HepG2 (cell line): ENCODE data around the gene CDH1. TPM values are rescaled to one million over a fixed set of nuclear protein-coding genes. Genes with fewer than 3 reads are reported as not detected.

Experiments
- ATAC-seq: fragments of 200-7000 bp; cut with Tn5 transposase; 3 replicates; pipeline ENCODE4 v1.9.1; 2020; ENCODE audit warnings: mild to moderate bottlenecking, moderate library complexity
- BruUV-seq: library from RNA; stranded (reverse); fragments of 400-500 nt; replicated peaks from 2 replicates; lab custom pipeline; 2021; lab: Mats Ljungman, UMichigan
- CTCF ChIA-PET: fragments of 300-600 bp; formaldehyde crosslinking; extraction: SDS; loops from one replicate; lab custom pipeline; 2021; ENCODE audit warnings: low total read pairs, inconsistent platforms, low intra/inter-chr PET ratio; lab: Yijun Ruan, JAX
- POLR2A ChIA-PET: fragments of 350-600 bp; sonication (Branson Sonifier 250); formaldehyde crosslinking; loops from one replicate; lab custom pipeline; 2020; ENCODE audit warnings: antibody characterized with exemption, inconsistent platforms; lab: Yijun Ruan, JAX
- DNase-seq: peaks from one replicate; pipeline ENCODE4 v3.0.0-alpha.2; 2015; ENCODE audit warnings: low spot score
- FAIRE-seq: peaks from 3 replicates; lab custom pipeline; 2011; peaks lifted over from hg19 to GRCh38; lab: Jason Lieb, UNC
- H2AFZ ChIP-seq: one replicate; pipeline ENCODE4 v1.6.1; 2011; ENCODE audit warnings: low read length, inconsistent platforms
- H3K27ac ChIP-seq: fragments of 300-600 bp; 3 replicates; pipeline ENCODE4 v1.8.0; 2011; ENCODE audit warnings: mixed run types, mild to moderate bottlenecking, mixed read lengths, low read length, inconsistent platforms; ENCODE audit not compliant: insufficient read depth; ENCODE audit errors: extremely low read length
- H3K27me3 ChIP-seq, 2 experiments: fragments of 200-600 bp in 1 of 2; 2 replicates in 1 of 2; 3 replicates in 1 of 2; pipeline versions ENCODE4 v1.6.0 to v1.8.0; 2011; ENCODE audit warnings: low read length in 2 of 2, mild to moderate bottlenecking in 2 of 2, moderate library complexity in 2 of 2, inconsistent platforms in 1 of 2; ENCODE audit not compliant: insufficient read depth in 2 of 2, control insufficient read depth in 1 of 2
- H3K36me3 ChIP-seq, 2 experiments: fragments of 200-600 bp in 1 of 2; replicated peaks in 1 of 2; 2 replicates in 1 of 2; 3 replicates in 1 of 2; pipeline versions ENCODE4 v1.5.1 to v1.8.0; 2011; ENCODE audit warnings: low read length in 2 of 2, inconsistent platforms in 1 of 2; ENCODE audit not compliant: insufficient read depth in 2 of 2, control insufficient read depth in 1 of 2
- H3K4me1 ChIP-seq: 2 replicates; pipeline ENCODE4 v1.5.1; 2012; ENCODE audit warnings: low read length, inconsistent platforms; ENCODE audit not compliant: insufficient read depth
- H3K4me2 ChIP-seq: 2 replicates; pipeline ENCODE4 v1.6.0; 2011; ENCODE audit warnings: low read depth, low read length, inconsistent platforms
- H3K4me3 ChIP-seq, 3 experiments: fragments of 200-600 bp in 1 of 3; sonication (generic), shearing (Covaris generic) in 1 of 3; replicated peaks in 1 of 3; 2 replicates each; pipeline ENCODE4 v1.5.1; 2011 to 2016; ENCODE audit warnings: low read length in 3 of 3, inconsistent platforms in 2 of 3, low read depth in 2 of 3, mild to moderate bottlenecking in 2 of 3, control low read depth in 1 of 3, mixed read lengths in 1 of 3; ENCODE audit not compliant: insufficient read depth in 1 of 3
- H3K79me2 ChIP-seq: one replicate; pipeline ENCODE4 v1.6.1; 2011; ENCODE audit warnings: low read length, inconsistent platforms; ENCODE audit not compliant: insufficient read depth
- H3K9ac ChIP-seq: 2 replicates; pipeline ENCODE4 v1.6.0; 2011; ENCODE audit warnings: mild to moderate bottlenecking, low read depth, low read length, inconsistent platforms; ENCODE audit not compliant: insufficient read depth
- H3K9me3 ChIP-seq: 2 replicates; pipeline ENCODE4 v1.5.1; 2012; ENCODE audit warnings: mild to moderate bottlenecking, low read length
- H4K20me1 ChIP-seq: 2 replicates; pipeline ENCODE4 v1.6.0; 2011; ENCODE audit warnings: inconsistent platforms, mild to moderate bottlenecking, low read length, moderate library complexity; ENCODE audit not compliant: insufficient read depth
- AKNA ChIP-seq: sonication (generic); formaldehyde crosslinking; IDR thresholded peaks from 2 replicates; pipeline ENCODE4 v1.4.0; 2020; ENCODE audit warnings: missing genetic modification reagents, borderline replicate concordance
- ATF1 ChIP-seq: IDR thresholded peaks from 2 replicates; pipeline ENCODE4 v1.6.1; 2016; ENCODE audit warnings: mild to moderate bottlenecking, control low read depth
- ETV5 ChIP-seq: IDR thresholded peaks from 2 replicates; pipeline ENCODE4 v1.6.1; 2018; ENCODE audit warnings: missing biosample characterization, missing genetic modification reagents, inconsistent platforms, borderline replicate concordance
- FOXM1 ChIP-seq: sonication (generic); formaldehyde crosslinking; IDR thresholded peaks from 2 replicates; pipeline ENCODE4 v1.5.0; 2020; ENCODE audit warnings: missing genetic modification reagents
- HNF4A ChIP-seq: sonication (generic); formaldehyde crosslinking; IDR thresholded peaks from 2 replicates; pipeline ENCODE4 v1.4.0; 2020; ENCODE audit warnings: missing genetic modification reagents
- POLR2AphosphoS2 ChIP-seq: IDR thresholded peaks from 2 replicates; pipeline ENCODE4 v1.6.1; 2011; ENCODE audit warnings: low read depth, low read length, improper control_type of control experiment
- SIX4 ChIP-seq: sonication (generic); formaldehyde crosslinking; IDR thresholded peaks from 2 replicates; pipeline ENCODE4 v1.4.0; 2020; ENCODE audit warnings: missing genetic modification reagents
- ZUFSP ChIP-seq: sonication (generic); formaldehyde crosslinking; IDR thresholded peaks from 2 replicates; pipeline ENCODE4 v1.9.0; 2021; ENCODE audit warnings: missing genetic modification reagents, mild to moderate bottlenecking, borderline replicate concordance
- ZZZ3 ChIP-seq: sonication (generic); formaldehyde crosslinking; IDR thresholded peaks from 2 replicates; pipeline ENCODE4 v1.4.0; 2020; ENCODE audit warnings: missing genetic modification reagents, mild to moderate bottlenecking, borderline replicate concordance
- WGBS: methylation state at CpG from one replicate; pipeline ENCODE4 v1.1.6; 2017; ENCODE audit warnings: low lambda C conversion rate; 5-methylcytosine and 5-hydroxymethylcytosine counted together
- in situ Hi-C: cut with HindIII; loops from 2 replicates; pipeline ENCODE4 v1.10.0; 2017; ENCODE audit warnings: low pct_unique_long_range_greater_than_20kb; ENCODE audit not compliant: extremely low pct_ligation_motif_present
- intact Hi-C: fragments of 100-400 bp; cut with micrococcal nuclease; formaldehyde crosslinking; loops from one replicate; pipeline ENCODE4 v1.10.0; 2022; ENCODE audit not compliant: unreplicated experiment
- polyA plus RNA-seq, 8 experiments: library from polyadenylated mRNA; depleted of rRNA in 3 of 8; stranded (reverse) in 7 of 8; unstranded in 1 of 8; fragments of >200 nt; fragmentation: Illumina TruSeq in 4 of 8; extraction: Trizol in 4 of 8; gene quantifications; 2 replicates each; pipeline versions ENCODE4 v1.2.1 to v1.2.3, GENCODE V29; 2011 to 2016; ENCODE audit warnings: low read depth in 4 of 8, missing spikeins in 1 of 8, mixed read lengths in 1 of 8; ENCODE audit not compliant: insufficient read depth in 1 of 8
- total RNA-seq, 5 experiments: library from RNA; depleted of rRNA; stranded (reverse); fragments of >200 nt; fragmentation: Illumina TruSeq; extraction: Trizol; gene quantifications; 2 replicates each; pipeline ENCODE4 v1.2.3, GENCODE V29; 2016; ENCODE audit warnings: low read depth in 1 of 5

The CDH1 gene
- total and polyA plus RNA-seq, 2 of the 13 experiments (the other 11 are each of a cell fraction or from before 2014, with no cell fraction given): 0.95 to 9.8 TPM

GRCh38 chr16:68823401-68824135, 86.5 kb downstream of the CDH1 start:
- POLR2A ChIA-PET: no interaction called here
- 94% methylated on average over 8 of the region's 8 CpGs for WGBS
- FAIRE-seq: no peak
- Histone ChIP-seq H3K9me3 (no peaks in the 10 kb centered on the region), H3K4me1 (no peaks in the 10 kb centered on the region), H3K4me2 (no peak overlapping the region), H4K20me1 (no peaks in the 10 kb centered on the region), H3K27me3 (no peaks in the 10 kb centered on the region), H2AFZ (no peak overlapping the region), H3K9ac (no peak overlapping the region), H3K27ac (no peak overlapping the region), H3K79me2 (no peaks in the 10 kb centered on the region), H3K36me3 (no peaks in the 10 kb centered on the region), H3K4me3 (no peak overlapping the region)
- BruUV-seq: no TSS peak
- TF ChIP-seq FOXM1 (CRISPR knock-in tag) (no peak), ATF1 (CRISPR knock-in tag) (no peak), SIX4 (CRISPR knock-in tag) (no peak), ZUFSP (CRISPR knock-in tag) (no peak), ZZZ3 (CRISPR knock-in tag) (no peak)
- CTCF ChIA-PET: no interaction called here
- no peak for DNase-seq
- in situ Hi-C loops: no loop called here
- no peak for ATAC-seq
- intact Hi-C loops: no loop called here

GRCh38 chr16:68825427-68825826, 88.3 kb downstream of the CDH1 start:
- DNase-seq: peak; percentile 19
- intact Hi-C loops (no loop called here), in situ Hi-C loops (no loop called here)
- POLR2A ChIA-PET: no interaction called here
- Histone ChIP-seq H3K79me2 (no peaks in the 10 kb centered on the region), H2AFZ (no peak overlapping the region), H3K36me3 (no peaks in the 10 kb centered on the region), H3K9me3 (no peaks in the 10 kb centered on the region), H3K27me3 (no peaks in the 10 kb centered on the region), H3K9ac (no peak overlapping the region), H3K27ac (no peak overlapping the region), H3K4me3 (no peak overlapping the region), H3K4me2 (no peak overlapping the region), H4K20me1 (no peaks in the 10 kb centered on the region), H3K4me1 (no peaks in the 10 kb centered on the region)
- no peak for ATAC-seq
- FAIRE-seq: no peak
- BruUV-seq: no TSS peak
- CTCF ChIA-PET: no interaction called here
- TF ChIP-seq AKNA (CRISPR knock-in tag) (no peak), POLR2AphosphoS2 (no peak), HNF4A (CRISPR knock-in tag) (0 out of 2 replicates have a peak, but pooled peaks have one; percentile 6), ETV5 (CRISPR knock-in tag) (no peak)
